GM15510 (cell line): ENCODE measurements around the gene CDC6.

ENCODE experiments used
- POLR2A ChIP-seq: IDR thresholded peaks from 3 replicates; pipeline ENCODE4 v1.6.1; 2011; ENCODE audit warnings: borderline replicate concordance; ENCODE audit not compliant: insufficient read length; ENCODE audit errors: extremely low read depth

CDC6 gene

DNA sequence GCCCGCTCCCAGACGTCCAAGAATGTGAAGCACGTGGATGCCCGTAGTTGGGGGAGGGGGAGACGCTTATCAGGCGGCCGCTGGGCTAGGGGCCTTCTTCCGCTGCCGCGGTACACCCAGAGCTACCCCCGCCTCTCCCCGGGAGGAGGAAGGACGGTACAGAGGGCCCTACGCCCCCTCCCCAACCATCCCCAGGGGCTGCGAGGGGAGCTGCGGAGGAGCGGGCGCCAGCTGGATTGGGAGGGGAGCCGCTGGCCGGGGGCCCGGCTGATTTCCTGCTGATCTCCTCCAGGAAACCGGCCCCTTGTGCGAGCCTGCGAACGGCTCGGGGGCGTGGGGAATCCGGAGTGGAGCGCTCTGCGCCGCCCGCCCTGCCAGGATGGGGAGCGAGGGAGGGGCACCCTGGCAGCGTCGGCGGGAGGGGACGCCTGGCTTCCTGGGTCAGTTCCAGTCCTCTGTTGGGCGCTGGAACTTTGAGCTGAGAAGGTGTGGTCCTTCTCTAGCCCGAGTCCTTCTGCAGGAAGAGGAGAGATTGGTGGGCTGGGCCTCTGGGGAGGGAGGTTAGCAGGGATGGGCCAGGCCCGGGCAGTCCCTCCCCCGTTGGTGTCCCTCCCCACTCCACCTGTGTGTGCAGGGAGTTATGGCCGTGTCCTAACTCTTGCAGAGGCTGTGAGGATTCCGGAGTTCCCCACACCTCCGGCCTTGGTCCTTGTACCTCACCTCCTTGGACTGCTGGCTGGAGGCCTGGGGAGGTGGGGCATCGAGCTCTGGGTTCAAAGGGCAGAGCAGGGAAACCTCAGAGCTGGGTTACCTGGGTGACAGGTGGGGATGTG, 57.7 kb downstream of the CDC6 start:
- TF ChIP-seq POLR2A: no peak

GRCh38 chr17:40345994-40346764, 58.5 kb downstream of the CDC6 start:
- no peak for TF ChIP-seq POLR2A

- TF ChIP-seq POLR2A: no peak
Observed at GRCh38 chr17:40346765-40347158, 59.1 kb downstream of the CDC6 start.

GRCh38 chr17:40347319-40348135, 59.8 kb downstream of the CDC6 start:
- no peak for TF ChIP-seq POLR2A

DNA sequence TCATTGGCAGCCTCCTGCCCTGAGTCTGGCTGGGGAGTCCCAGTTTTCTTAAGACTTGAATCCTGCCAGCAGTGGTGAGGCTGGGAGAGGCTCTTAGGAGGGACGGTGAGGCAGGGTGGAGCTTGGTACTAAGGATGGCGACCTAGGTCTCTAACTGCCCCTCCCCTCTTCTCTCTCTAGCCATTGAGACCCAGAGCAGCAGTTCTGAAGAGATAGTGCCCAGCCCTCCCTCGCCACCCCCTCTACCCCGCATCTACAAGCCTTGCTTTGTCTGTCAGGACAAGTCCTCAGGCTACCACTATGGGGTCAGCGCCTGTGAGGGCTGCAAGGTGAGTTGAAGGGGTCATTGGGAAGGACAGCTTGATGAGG, 60.4 kb downstream of the CDC6 start:
- no peak for TF ChIP-seq POLR2A

GRCh38 chr17:40348562-40349476, 61.1 kb downstream of the CDC6 start:
- TF ChIP-seq POLR2A: no peak

DNA sequence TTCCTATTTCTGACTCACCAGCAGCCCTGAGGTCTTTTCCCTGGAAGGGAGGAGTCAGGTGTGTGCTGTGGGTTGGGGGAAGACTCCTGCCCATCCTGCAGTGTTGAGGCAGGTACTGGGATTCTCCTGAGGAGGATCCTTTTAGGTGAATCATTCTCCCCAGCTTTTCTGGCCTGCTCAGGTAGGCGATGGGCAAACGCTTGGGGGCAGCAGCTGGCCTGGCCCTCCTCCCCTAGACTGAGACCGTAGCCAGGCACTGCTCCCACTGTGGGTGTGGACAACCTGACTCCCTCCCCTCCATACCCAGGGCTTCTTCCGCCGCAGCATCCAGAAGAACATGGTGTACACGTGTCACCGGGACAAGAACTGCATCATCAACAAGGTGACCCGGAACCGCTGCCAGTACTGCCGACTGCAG, 61.8 kb downstream of the CDC6 start:
- no peak for TF ChIP-seq POLR2A

DNA sequence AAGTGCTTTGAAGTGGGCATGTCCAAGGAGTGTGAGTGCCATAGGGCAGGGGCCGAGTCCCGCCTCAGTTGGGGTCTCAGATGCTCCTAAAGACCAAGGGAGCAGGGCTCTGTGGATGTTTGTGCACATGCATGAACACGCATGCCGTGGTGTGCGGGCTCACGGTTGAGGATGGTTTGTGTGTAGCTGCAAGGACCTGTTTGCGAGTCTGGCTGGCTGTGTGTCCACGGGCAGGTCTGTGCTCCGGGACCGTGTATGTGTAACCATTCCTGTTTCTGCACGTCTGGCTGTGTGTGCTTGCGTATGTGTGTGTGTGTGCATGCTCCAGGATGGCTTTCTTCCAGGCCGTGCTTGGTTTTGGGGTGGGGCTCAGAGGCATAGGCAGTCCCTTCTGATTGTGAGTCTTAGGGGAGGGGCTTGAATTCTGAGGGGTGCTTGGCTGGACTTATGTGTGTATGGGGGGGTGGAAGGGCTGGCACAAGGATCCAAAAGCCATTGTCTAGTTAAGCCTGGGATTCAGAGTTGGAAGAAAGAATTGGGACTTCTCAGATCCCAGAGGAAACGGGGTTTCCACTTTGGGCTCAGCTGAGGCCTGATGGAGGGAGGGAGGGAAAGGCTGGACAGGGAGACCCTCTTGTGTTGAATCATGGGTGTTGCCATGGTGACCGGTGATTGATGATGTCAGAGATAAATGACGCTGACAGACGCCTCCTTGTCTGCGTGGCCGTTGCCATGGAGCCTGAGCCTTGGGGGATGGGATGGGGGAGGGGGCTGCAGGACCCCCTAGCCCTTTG, 62.4 kb downstream of the CDC6 start:
- no peak for TF ChIP-seq POLR2A

GRCh38 chr17:40350689-40351358, 63.1 kb downstream of the CDC6 start:
- TF ChIP-seq POLR2A: no peak

DNA sequence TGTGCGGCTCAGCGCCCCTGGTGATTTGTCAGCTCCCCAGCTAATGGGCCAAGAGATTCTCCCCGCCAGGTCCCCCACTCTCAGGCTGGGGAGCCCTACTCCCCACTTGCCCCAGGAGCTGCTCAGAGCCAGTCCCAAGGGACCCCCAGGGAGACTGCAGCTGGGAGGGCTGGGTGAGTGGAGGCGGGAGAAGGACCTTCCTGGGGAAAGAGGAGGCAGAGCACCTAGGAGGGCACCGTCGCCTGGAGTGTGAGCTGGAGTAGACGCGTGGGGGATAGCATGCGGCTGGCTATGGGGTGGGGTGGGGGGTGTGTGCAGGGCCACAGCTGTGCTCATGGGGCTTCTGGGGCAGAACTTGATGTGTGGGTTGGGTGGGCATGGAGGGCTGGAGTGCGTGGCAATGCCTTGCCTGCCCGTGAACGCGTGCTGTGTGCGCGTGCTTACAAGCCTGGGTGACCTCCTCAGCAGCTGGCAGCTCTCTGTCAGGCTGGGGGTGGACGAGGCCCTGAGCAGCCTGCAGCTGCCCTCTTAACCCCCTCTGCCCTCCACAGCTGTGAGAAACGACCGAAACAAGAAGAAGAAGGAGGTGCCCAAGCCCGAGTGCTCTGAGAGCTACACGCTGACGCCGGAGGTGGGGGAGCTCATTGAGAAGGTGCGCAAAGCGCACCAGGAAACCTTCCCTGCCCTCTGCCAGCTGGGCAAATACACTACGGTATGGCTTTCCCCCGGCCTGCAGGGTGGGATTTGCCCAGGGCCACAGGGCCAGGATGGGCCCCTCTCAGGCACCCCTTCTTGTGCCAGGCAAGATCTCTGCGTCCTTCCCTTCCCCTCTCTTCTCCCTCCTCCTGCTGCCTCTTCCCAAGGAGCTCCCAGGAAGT, 63.9 kb downstream of the CDC6 start:
- no peak for TF ChIP-seq POLR2A

- TF ChIP-seq POLR2A: no peak
Observed at GRCh38 chr17:40352237-40352778, 64.6 kb downstream of the CDC6 start.
